Brain microvascular endothelial cell (primary cell): Measurements from ENCODE around the gene COLGALT1.

ENCODE experiments used
- DNase-seq: peaks from one replicate; pipeline ENCODE4 v3.0.0-alpha.2; 2020
- H3K27ac ChIP-seq: fragments of 250-450 bp; sonication (Bioruptor Pico); 2 replicates; pipeline ENCODE4 v1.5.1; 2020; ENCODE audit warnings: mild to moderate bottlenecking, moderate library complexity
- H3K27me3 ChIP-seq: fragments of 250-450 bp; sonication (Bioruptor Pico); replicated peaks from 2 replicates; pipeline ENCODE4 v1.5.1; 2020; ENCODE audit warnings: mild to moderate bottlenecking
- H3K36me3 ChIP-seq: fragments of 250-450 bp; sonication (Bioruptor Pico); replicated peaks from 2 replicates; pipeline ENCODE4 v1.5.1; 2020; ENCODE audit warnings: mild to moderate bottlenecking
- H3K4me3 ChIP-seq: 2 replicates; pipeline ENCODE4 v1.5.1; 2011; ENCODE audit warnings: low read depth, mild to moderate bottlenecking, control low read depth, low read length, moderate library complexity
- CTCF ChIP-seq: IDR thresholded peaks from 2 replicates; pipeline ENCODE4 v1.5.1; 2011; ENCODE audit warnings: low read depth, mild to moderate bottlenecking, moderate library complexity, low read length, control low read depth, inconsistent platforms; ENCODE audit errors: missing control alignments
- in situ Hi-C: cut with HindIII; loops from 2 replicates; pipeline ENCODE4 v1.10.0; 2017; ENCODE audit warnings: low sequenced_read_pairs, low pct_ligation_motif_present

The COLGALT1 gene

GRCh38 chr19:17617807-17618192 lies 62.4 kb downstream of the COLGALT1 start:
- Histone ChIP-seq H3K4me3 (no peak overlapping the region), H3K27ac (no peak overlapping the region), H3K27me3 (no peaks in the 10 kb centered on the region), H3K36me3 (no peaks in the 10 kb centered on the region)
- no peak for DNase-seq
- in situ Hi-C loops = no loop called here
- TF ChIP-seq CTCF = no peak

- in situ Hi-C loops = no loop called here
- H3K27me3 ChIP-seq = no peaks in the 10 kb centered on the region
These were observed 62.9 kb downstream of the COLGALT1 start for GRCh38 chr19:17618281-17618903.

GRCh38 chr19:17618936-17619335 lies 63.5 kb downstream of the COLGALT1 start:
- Histone ChIP-seq H3K36me3 (no peaks in the 10 kb centered on the region), H3K4me3 (no peak overlapping the region), H3K27ac (no peak overlapping the region), H3K27me3 (no peaks in the 10 kb centered on the region)
- no peak for TF ChIP-seq CTCF
- DNase-seq = no peak
- in situ Hi-C loops = no loop called here

More at GRCh38 chr19:17618281-17618903, 62.9 kb downstream of the COLGALT1 start:
- no peak overlapping the region for H3K4me3 ChIP-seq
- TF ChIP-seq CTCF = no peak
- no peak overlapping the region for H3K27ac ChIP-seq
- DNase-seq = no peak
- no peaks in the 10 kb centered on the region for H3K36me3 ChIP-seq

GRCh38 chr19:17620696-17621095 lies 65.2 kb downstream of the COLGALT1 start:
- DNase-seq = no peak
- no peak overlapping the region for H3K4me3 ChIP-seq
- in situ Hi-C loops = no loop called here
- H3K27me3 ChIP-seq = no peaks in the 10 kb centered on the region
- no peak for TF ChIP-seq CTCF
- H3K36me3 ChIP-seq = no peaks in the 10 kb centered on the region
- H3K27ac ChIP-seq = no peak overlapping the region

- Histone ChIP-seq H3K27me3 (no peaks in the 10 kb centered on the region), H3K4me3 (no peak overlapping the region), H3K36me3 (no peaks in the 10 kb centered on the region), H3K27ac (no peak overlapping the region)
- in situ Hi-C loops = no loop called here
- no peak for DNase-seq
- no peak for TF ChIP-seq CTCF
These were observed 67.9 kb downstream of the COLGALT1 start for GRCh38 chr19:17623224-17623935.
